ENCODE measurements around the gene DMRTC1.
"Not testable (repeated sequence)": the region's sequence is repeated elsewhere in the genome, so short reads cannot be mapped to it uniquely, and the experiment has no call there.

Gene DMRTC1

GRCh38 chrX:72830701-72831100, 112.9 kb downstream of the DMRTC1 start:
- not testable (repeated sequence) for H3K4me3 ChIP-seq (ENCODE audit: low read depth in 1 of 2, low read length in 2 of 2); H3K4me2 ChIP-seq (ENCODE audit: insufficient read depth, low read length); H3K27me3 ChIP-seq (ENCODE audit: insufficient read depth, low read length, poor library complexity); H3K4me1 ChIP-seq (ENCODE audit: insufficient read depth, low read length); ATAC-seq (ENCODE audit: insufficient read depth, low read depth); DNase-seq; H2AFZ ChIP-seq (ENCODE audit: low read depth, low read length); H3K27ac ChIP-seq (ENCODE audit: low read length); H3K79me2 ChIP-seq (ENCODE audit: insufficient read depth, low read length); H3K9ac ChIP-seq (ENCODE audit: low read depth, low read length); H3K36me3 ChIP-seq (ENCODE audit: insufficient read depth, low read length); H3K9me3 ChIP-seq (ENCODE audit: insufficient read depth, low read length, severe bottlenecking); H4K20me1 ChIP-seq (ENCODE audit: insufficient read depth, low read length)
